ENCODE measurements around the gene TRPM5. TPM values are rescaled to one million over a fixed set of nuclear protein-coding genes. Genes with fewer than 3 reads are reported as not detected.

Gene TRPM5
- polyA plus RNA-seq, 1 of the 3 experiments (the other 2 are of a cell fraction), result not detected

DNA sequence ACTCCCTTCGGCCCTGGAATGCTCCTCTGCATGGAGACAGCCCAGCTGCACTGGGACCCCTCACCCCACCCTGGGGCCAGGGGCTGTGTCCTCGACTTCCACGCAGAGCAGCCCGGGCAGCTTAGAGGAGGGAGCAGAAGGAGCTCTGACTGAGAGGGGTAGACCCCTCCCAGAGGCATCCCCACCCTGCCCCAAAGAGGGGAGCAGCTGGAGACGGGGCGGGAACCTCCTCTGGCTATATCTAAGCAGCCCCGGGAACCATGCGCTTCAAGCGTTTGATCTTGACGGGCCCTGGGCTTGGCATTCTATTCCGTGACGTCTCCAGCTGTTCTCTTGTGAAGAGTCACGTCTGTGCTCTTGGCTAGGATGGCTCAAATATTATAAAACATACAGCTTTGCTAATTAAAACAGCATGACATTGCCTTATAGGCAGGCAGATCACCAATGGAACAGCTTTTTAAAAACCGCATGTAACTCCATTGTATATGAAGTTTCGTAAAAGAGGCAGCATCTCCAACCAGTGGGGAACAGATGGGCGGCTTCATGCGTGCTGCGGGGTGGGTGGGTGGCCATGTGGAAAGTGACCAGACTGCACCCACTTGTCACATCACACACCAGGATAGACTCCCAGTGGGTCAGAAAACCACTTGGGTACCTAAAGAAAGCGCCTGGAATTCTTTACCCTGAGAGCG lies 8.2 kb upstream of the TRPM5 start:
- Histone ChIP-seq H2AFZ (ENCODE audit: low read depth) (no peak overlapping the region), H3K27me3 (ENCODE audit: insufficient read depth) (no peaks in the 10 kb centered on the region), H3K79me2 (ENCODE audit: insufficient read depth) (no peaks in the 10 kb centered on the region), H3K4me2 (no peak overlapping the region), H3K27ac (ENCODE audit: low read depth in 2 of 2, low read length in 1 of 2) (no peak overlapping the region), H3K9me3 (no peaks in the 10 kb centered on the region), H3K4me3 (ENCODE audit: low read depth in 2 of 2, low read length in 1 of 2) (no peak overlapping the region), H4K20me1 (ENCODE audit: insufficient read depth) (no peaks in the 10 kb centered on the region), H3K4me1 (ENCODE audit: control insufficient read depth in 1 of 2, insufficient read depth in 2 of 2, low read depth in 1 of 2, low read length in 1 of 2) (no peaks in the 10 kb centered on the region; a peak in 1 of 4 replicates), H3K9me2 (no peaks in the 10 kb centered on the region), H3K9ac (no peak overlapping the region), H3F3A (replicated peaks; ENCODE audit: insufficient read depth) (no peaks in the 10 kb centered on the region), H3K36me3 (replicated peaks in 1 of 2; ENCODE audit: control insufficient read depth in 1 of 2, insufficient read depth in 2 of 2, low read length in 1 of 2) (no peaks in the 10 kb centered on the region)
- DNase-seq, result peak; percentile 30
- TF ChIP-seq MEF2A (IDR thresholded peaks at IDR 0.05; ENCODE audit: borderline replicate concordance, low read depth) (no peak), RFX5 (IDR thresholded peaks at IDR 0.05; ENCODE audit: low read length) (no peak), ELF1 (IDR thresholded peaks at IDR 0.05) (no peak), NFIC (IDR thresholded peaks at IDR 0.05; ENCODE audit: borderline replicate concordance) (no peak), ZBTB33 (IDR thresholded peaks at IDR 0.05; ENCODE audit: borderline replicate concordance, low read depth) (no peak), TAF1 (IDR thresholded peaks at IDR 0.05; ENCODE audit: borderline replicate concordance, low read depth, low read length) (no peak), JUND (IDR thresholded peaks at IDR 0.05) (no peak), POLR2AphosphoS5 (IDR thresholded peaks at IDR 0.05; ENCODE audit: low read depth, low read length) (no peak), YY1 (IDR thresholded peaks at IDR 0.05; ENCODE audit: low read depth) (no peak), FOXM1 (IDR thresholded peaks at IDR 0.05; ENCODE audit: low read depth) (no peak), FOSL2 (IDR thresholded peaks at IDR 0.05; ENCODE audit: borderline replicate concordance, low read depth) (no peak)
- TF ChIP-seq, protein P1, sequence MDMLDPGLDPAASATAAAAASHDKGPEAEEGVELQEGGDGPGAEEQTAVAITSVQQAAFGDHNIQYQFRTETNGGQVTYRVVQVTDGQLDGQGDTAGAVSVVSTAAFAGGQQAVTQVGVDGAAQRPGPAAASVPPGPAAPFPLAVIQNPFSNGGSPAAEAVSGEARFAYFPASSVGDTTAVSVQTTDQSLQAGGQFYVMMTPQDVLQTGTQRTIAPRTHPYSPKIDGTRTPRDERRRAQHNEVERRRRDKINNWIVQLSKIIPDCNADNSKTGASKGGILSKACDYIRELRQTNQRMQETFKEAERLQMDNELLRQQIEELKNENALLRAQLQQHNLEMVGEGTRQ (IDR thresholded peaks at IDR 0.05; ENCODE audit: borderline replicate concordance, low read depth, low read length), result no peak
- ChIA-PET CTCF (interaction anchor here (0.9 to 1.5 kb wide), 3 partner anchors 9 to 79 kb away, joined by 3 to 7 read pairs (median 4); no protein-coding TSS in a partner anchor), POLR2A (no interaction called here)
- 54% methylated on average over 16 of the region's 20 CpGs for WGBS (ENCODE audit: low lambda C conversion rate)

DNA sequence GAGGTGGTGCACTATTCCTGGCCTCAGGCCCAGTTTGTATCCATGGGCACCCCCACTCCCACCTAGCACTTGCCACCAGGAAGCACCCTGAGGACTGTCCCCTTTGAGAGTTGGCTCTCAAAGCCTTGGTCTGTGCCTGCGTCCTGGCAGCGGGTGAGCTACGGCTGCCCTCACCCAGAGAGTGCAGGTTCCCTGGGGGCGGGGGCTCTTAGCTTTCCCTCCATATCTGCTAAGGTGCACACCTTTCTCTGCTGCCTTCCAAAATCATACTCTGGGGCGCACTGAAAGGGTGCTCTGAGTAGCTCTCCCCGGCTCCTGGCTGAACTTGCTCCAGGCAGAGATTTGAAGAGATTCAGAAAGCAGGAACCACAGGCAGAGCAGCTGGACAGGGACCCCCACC lies 7.6 kb upstream of the TRPM5 start:
- Histone ChIP-seq H2AFZ (ENCODE audit: low read depth) (no peak overlapping the region), H3K9me2 (no peaks in the 10 kb centered on the region), H3K4me1 (ENCODE audit: control insufficient read depth in 1 of 2, insufficient read depth in 2 of 2, low read depth in 1 of 2, low read length in 1 of 2) (no peaks in the 10 kb centered on the region; a peak in 1 of 4 replicates), H3K27ac (ENCODE audit: low read depth in 2 of 2, low read length in 1 of 2) (no peak overlapping the region), H3K27me3 (ENCODE audit: insufficient read depth) (no peaks in the 10 kb centered on the region), H3K4me3 (ENCODE audit: low read depth in 2 of 2, low read length in 1 of 2) (no peak overlapping the region), H3K79me2 (ENCODE audit: insufficient read depth) (no peaks in the 10 kb centered on the region), H3F3A (replicated peaks; ENCODE audit: insufficient read depth) (no peaks in the 10 kb centered on the region), H3K9me3 (no peaks in the 10 kb centered on the region), H3K9ac (no peak overlapping the region), H3K36me3 (replicated peaks in 1 of 2; ENCODE audit: control insufficient read depth in 1 of 2, insufficient read depth in 2 of 2, low read length in 1 of 2) (no peaks in the 10 kb centered on the region), H4K20me1 (ENCODE audit: insufficient read depth) (no peaks in the 10 kb centered on the region), H3K4me2 (no peak overlapping the region)
- DNase-seq, result no peak
- 44% methylated on average over 6 of the region's 6 CpGs for WGBS (ENCODE audit: low lambda C conversion rate)
- ChIA-PET POLR2A (no interaction called here), CTCF (interaction anchor here (0.9 to 1.5 kb wide), 3 partner anchors 9 to 79 kb away, joined by 3 to 7 read pairs (median 4); no protein-coding TSS in a partner anchor)
- no peak for TF ChIP-seq RFX5 (IDR thresholded peaks at IDR 0.05; ENCODE audit: low read length)
- no peak for TF ChIP-seq CHD2 (IDR thresholded peaks at IDR 0.05; ENCODE audit: low read length, partially characterized antibody)
- TF ChIP-seq USF1 (IDR thresholded peaks at IDR 0.05; ENCODE audit: borderline replicate concordance, low read depth), result no peak
- TF ChIP-seq TAF1 (IDR thresholded peaks at IDR 0.05; ENCODE audit: borderline replicate concordance, low read depth, low read length), result no peak
- no peak for TF ChIP-seq NFIC (IDR thresholded peaks at IDR 0.05; ENCODE audit: borderline replicate concordance)
- no peak for TF ChIP-seq FOSL2 (IDR thresholded peaks at IDR 0.05; ENCODE audit: borderline replicate concordance, low read depth)
- TF ChIP-seq FOXM1 (IDR thresholded peaks at IDR 0.05; ENCODE audit: low read depth), result no peak
- TF ChIP-seq SMC3 (IDR thresholded peaks at IDR 0.05; ENCODE audit: low read depth, low read length), result no peak
- TF ChIP-seq GATA2 (CRISPR knock-in tag; IDR thresholded peaks at IDR 0.05), result no peak
- TF ChIP-seq ZBTB33 (IDR thresholded peaks at IDR 0.05; ENCODE audit: borderline replicate concordance, low read depth), result no peak
- TF ChIP-seq, protein P2, sequence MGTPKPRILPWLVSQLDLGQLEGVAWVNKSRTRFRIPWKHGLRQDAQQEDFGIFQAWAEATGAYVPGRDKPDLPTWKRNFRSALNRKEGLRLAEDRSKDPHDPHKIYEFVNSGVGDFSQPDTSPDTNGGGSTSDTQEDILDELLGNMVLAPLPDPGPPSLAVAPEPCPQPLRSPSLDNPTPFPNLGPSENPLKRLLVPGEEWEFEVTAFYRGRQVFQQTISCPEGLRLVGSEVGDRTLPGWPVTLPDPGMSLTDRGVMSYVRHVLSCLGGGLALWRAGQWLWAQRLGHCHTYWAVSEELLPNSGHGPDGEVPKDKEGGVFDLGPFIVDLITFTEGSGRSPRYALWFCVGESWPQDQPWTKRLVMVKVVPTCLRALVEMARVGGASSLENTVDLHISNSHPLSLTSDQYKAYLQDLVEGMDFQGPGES (IDR thresholded peaks at IDR 0.05; ENCODE audit: low read depth, low read length), result no peak
- no peak for TF ChIP-seq NRF1 (IDR thresholded peaks at IDR 0.05; ENCODE audit: low read depth, low read length)
- no peak for TF ChIP-seq FOXJ3 (CRISPR knock-in tag; IDR thresholded peaks at IDR 0.05)
- no peak for TF ChIP-seq TEAD4 (IDR thresholded peaks at IDR 0.05; ENCODE audit: borderline replicate concordance, insufficient read depth)

Measured in SK-N-SH (cell line).